Brain pericyte (primary cell): ENCODE data around the gene DCAF15.
"Not testable (repeated sequence)": the region's sequence is repeated elsewhere in the genome, so short reads cannot be mapped to it uniquely, and the experiment has no call there.

Experiments
- DNase-seq: peaks from one replicate; pipeline ENCODE4 v3.0.0-alpha.2; 2012; ENCODE audit warnings: low read depth, low spot score

DCAF15 gene

GRCh38 chr19:13959962-13960862, 7.9 kb downstream of the DCAF15 start:
- DNase-seq: no peak

- no peak for DNase-seq
Observed at GRCh38 chr19:13960863-13961784, 8.8 kb downstream of the DCAF15 start.

- DNase-seq: no peak
Observed at GRCh38 chr19:13961826-13962698, 9.8 kb downstream of the DCAF15 start.

- no peak for DNase-seq
Observed at GRCh38 chr19:13962699-13963602, 10.6 kb downstream of the DCAF15 start.

- DNase-seq: no peak
Observed at GRCh38 chr19:13963603-13964105, 11.3 kb downstream of the DCAF15 start.

DNA sequence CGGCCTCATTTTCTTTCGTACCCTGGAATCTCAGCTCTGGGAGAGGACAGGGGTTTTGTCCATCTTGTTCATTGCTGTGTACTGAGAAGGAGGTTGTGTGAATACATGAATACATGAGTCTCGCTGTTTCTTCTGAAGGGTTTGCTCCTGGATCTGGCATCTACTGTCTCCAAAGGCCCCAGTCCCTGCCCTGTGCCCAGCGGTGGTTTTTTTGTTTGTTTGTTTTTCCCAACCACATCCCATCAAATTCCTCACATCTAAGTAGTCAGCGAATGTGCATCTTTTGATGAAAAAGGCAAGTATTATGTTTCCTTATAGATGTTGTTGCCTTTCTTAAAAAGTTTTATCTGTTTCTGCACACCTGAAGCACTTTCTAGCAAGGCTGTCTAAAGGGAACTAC, 12.5 kb downstream of the DCAF15 start:
- no peak for DNase-seq

GRCh38 chr19:13965377-13965896, 13.1 kb downstream of the DCAF15 start:
- no peak for DNase-seq

DNA sequence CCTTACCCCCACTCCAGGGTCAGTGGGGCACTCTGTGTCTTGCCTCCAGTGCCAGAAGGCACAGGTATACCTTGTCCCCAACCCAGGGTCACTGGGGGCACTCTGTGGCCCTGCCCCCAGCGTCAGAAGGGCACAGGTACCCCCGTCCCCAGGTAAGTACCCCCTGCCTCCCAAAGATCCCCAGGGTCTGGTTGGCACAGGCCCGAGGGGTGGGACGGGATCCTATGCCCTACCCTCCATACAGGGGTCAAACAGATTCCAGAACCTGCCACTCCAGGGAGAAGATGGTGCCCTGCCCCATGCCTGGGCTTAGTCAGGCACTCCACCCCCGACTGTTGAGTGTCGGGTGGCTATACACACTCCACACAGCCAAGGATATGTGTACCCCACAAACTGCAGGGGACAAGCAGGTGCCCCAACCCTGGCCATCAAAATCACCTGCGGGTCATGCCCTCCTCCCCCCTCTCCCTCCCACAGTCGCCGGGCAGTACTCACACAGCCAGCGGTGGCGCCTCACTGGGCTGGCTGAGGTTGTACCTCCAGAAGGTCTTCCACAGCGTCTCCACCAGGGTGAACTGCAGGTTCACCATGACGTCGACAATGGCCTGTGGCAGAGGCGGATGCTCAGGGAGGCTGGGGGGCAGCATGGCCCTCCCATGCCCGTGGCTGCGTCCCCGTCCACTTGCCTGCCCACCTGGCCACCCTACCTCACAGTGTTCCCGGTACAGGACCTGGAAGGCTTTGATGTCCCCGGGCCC, 13.8 kb downstream of the DCAF15 start:
- no peak for DNase-seq

- DNase-seq: no peak
Observed at GRCh38 chr19:13966684-13967128, 14.4 kb downstream of the DCAF15 start.

- not testable (repeated sequence) for DNase-seq
Observed at GRCh38 chr19:13967206-13967605, 14.9 kb downstream of the DCAF15 start.

DNA sequence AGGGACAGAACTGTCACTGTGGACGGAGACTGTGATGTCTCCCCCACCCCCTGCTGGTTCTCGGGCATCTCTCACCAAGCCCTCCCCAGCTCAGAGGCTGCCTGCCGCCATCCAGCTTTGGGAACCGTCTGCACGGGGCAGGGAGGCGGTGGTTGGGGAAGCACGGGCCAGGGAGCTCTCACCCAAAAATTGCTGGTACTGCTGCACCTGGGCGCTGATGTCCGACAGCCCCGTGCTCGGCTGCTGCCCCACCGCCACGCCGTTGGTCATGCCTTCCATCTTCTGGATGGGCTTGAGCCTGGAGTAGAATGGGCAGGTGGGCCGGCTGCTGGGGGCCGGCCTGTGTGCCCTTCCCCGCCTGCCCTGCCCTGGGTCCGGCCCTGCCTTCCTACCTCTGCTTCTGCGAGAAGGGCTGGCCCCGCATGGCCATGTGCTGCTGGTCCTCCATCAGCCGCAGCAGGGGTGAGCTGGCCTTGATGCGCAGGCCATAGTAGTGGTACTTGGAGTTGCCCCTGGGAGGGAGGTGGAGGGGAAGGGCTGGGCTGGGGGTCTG, 16.1 kb downstream of the DCAF15 start:
- no peak for DNase-seq

- DNase-seq: no peak
Observed at GRCh38 chr19:13968999-13969398, 16.7 kb downstream of the DCAF15 start.

DNA sequence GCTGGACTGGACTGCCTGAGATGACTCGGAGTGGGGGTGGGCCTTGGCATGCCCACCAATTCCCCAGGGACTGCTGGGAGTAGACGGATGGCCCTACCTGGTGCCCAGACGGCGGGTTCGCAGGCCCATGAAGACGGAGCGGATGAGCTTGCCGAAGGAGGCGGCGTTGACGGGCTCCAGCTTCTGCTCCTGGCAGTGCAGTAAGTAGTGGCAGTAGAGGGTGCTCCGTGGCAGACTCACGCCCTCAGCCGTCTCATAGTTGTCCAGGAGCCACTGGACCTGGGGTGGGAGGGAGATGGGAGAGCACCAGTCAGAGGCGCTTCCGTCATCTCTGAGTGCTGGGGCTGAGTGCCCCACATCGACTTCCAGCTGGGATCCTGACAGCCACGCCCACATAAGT, 17.6 kb downstream of the DCAF15 start:
- DNase-seq: no peak

DNA sequence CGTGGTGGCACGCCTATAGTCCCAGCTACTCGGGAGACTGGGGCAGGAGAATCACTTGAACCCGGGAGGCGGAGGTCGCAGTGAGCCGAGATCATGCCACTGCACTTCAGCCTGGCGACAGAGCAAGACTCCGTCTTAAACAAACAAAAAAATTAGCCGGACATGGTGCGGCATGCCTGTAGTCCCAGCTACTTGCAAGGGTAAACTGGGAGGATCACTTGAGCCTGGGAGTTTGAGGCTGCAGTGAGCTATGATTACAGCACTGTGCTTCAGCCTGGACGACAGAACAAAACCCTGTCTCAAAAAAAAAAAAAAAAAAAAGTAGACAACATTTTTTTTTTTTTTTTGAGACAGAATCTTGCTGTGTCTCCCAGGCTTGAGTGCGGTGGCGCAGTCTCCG, 19.6 kb downstream of the DCAF15 start:
- DNase-seq: not testable (repeated sequence)

DNA sequence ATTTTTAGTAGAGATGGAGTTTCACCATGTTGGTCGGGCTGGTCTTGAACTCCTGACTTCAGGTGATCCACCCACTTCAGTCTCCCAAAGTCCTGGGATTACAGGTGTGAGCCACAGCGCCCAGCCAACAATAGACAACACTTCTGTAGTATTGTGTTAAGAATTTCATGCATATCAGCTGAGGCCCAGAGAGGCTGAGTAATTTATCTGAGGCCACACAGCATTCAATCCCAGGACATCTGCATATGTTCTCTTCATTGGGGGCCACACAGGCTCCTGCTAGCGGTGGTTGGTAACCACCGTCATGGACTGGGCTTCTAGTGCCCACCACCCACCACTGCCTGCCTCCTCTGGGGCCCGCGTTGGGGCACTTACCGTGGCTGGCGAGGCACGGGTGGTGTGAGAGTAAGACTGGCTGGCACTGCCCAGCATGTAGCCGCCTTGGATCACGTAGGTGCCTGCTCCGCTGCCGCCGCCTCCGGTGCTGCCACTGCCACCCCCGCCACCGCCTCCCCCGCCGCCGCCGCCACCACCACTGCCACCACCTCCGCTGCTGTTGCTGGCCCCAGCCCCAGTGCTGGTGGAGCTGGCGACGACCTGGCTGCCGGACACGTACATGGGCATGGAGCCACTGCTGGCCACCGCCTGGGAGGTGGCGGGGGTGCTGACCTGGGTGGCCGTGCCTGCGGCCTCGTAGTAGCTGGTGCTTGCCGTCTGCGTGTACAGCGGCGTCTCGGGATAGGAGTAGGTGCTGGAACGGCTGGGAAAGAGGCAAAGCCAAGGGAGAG, 20.3 kb downstream of the DCAF15 start:
- DNase-seq: no peak

DNA sequence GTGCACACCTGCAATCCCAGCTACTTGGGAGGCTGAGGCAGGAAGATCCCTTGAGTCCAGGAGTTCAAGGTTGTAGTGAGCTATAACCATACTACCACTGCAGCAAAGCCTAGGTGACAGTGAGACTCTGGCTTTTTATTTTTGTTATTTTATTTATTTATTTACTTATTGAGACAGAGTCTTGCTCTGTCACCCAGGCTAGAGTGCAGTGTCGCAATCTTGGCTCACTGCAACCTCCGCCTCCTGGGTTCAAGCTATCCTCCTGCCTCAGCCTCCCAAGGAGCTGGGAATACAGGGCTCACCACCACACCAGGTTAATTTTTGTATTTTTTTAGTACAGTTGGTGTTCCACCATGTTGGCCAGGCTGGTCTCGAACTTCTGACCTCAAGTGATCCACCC, 21.2 kb downstream of the DCAF15 start:
- not testable (repeated sequence) for DNase-seq

GRCh38 chr19:13974073-13974472, 21.8 kb downstream of the DCAF15 start:
- DNase-seq: no peak

DNA sequence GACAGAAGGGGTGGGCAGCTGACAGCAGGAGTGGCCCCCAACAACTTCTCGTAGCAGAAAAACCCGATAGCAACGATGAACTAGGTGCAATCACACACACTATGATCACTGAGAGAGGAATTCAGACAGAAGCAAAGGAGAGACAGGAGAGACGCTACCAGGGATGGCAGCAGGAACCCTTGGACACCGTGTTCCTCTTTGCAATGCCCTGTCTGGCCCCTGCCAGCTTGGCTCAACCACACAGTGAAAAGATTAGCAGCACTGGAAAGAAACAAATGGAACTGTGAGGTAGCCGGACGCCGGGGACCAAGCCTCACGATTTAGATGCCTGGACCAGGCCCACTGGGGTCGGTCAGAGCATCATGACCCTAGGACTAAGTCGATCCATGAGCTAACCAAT, 23.6 kb downstream of the DCAF15 start:
- DNase-seq: no peak
